NT2/D1 (cell line): ENCODE results near the gene PSMD2.

Experiments used
- DNase-seq: peaks from one replicate; pipeline ENCODE4 v3.0.0-alpha.2; 2011; ENCODE audit warnings: low read depth, low spot score
- H3K27me3 ChIP-seq: 2 replicates; pipeline ENCODE4 v1.6.0; 2011; ENCODE audit warnings: mild to moderate bottlenecking; ENCODE audit not compliant: insufficient read length, insufficient read depth
- H3K36me3 ChIP-seq: 2 replicates; pipeline ENCODE4 v1.6.1; 2011; ENCODE audit warnings: mild to moderate bottlenecking, low read length, mixed read lengths; ENCODE audit not compliant: insufficient read depth, insufficient read length
- H3K4me1 ChIP-seq: 2 replicates; pipeline ENCODE4 v1.5.1; 2011; ENCODE audit not compliant: insufficient read depth, insufficient read length
- H3K4me3 ChIP-seq: 2 replicates; pipeline ENCODE4 v1.5.1; 2011; ENCODE audit warnings: low read depth; ENCODE audit not compliant: insufficient read length
- H3K9ac ChIP-seq: 2 replicates; pipeline ENCODE4 v1.6.0; 2011; ENCODE audit warnings: low read depth; ENCODE audit not compliant: insufficient read length
- H3K9me3 ChIP-seq: 2 replicates; pipeline ENCODE4 v1.5.1; 2011; ENCODE audit warnings: mild to moderate bottlenecking, low read length; ENCODE audit not compliant: insufficient read depth
- SUZ12 ChIP-seq: IDR thresholded peaks from 2 replicates; pipeline ENCODE4 v1.6.1; 2011; ENCODE audit not compliant: insufficient read length, insufficient read depth; ENCODE audit errors: extremely low read depth
- YY1 ChIP-seq: IDR thresholded peaks from 2 replicates; pipeline ENCODE4 v1.6.1; 2011; ENCODE audit not compliant: insufficient read length, insufficient read depth
- ZNF274 ChIP-seq: IDR thresholded peaks from 2 replicates; pipeline ENCODE4 v1.6.1; 2011; ENCODE audit warnings: mild to moderate bottlenecking, low read depth, low read length

The PSMD2 gene

DNA sequence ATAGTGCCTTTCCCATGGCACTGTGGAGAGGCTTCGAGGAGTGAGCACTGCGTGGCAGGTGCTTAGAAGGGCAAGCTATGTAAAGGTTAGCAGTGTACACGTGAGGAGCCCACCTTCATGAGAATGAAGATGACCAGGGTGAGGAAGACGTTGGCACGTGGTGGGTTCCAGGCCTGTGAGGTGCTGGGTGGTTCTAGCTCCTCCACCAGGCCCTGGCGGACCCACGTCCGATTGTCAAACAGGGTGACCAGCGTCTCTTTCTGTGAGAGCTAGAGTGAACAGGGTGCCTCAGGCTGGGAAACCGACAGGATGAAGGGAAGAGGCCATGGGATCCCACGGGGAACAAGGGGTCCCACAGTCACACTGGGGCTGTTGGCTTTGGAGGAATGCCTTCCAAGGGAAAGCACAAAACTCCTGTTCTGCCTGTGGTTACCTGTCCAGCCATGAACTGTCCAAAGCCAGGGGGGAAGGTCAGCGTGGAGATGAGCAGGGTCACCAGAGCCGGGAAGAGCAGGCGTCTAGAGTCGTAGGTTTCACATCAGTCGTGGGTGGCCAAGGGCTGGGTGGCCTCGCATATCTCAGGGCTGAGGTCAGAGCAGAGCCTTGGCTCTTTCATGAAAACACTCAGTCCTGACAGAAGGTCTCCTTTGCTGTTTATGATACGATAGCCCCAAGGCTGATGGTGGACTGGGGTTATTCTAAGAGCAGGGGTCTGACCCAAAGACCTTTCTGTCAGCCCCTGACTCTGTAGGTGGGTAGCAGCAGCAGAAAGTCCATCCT is 56.4 kb downstream of the PSMD2 start:
- Histone ChIP-seq H3K9ac (no peak overlapping the region), H3K27me3 (no peaks in the 10 kb centered on the region), H3K9me3 (no peaks in the 10 kb centered on the region), H3K4me3 (no peak overlapping the region), H3K4me1 (peaks cover 39% of the 10 kb centered on the region), H3K36me3 (peaks cover 76% of the 10 kb centered on the region)
- no peak for DNase-seq
- TF ChIP-seq YY1, result no peak

DNA sequence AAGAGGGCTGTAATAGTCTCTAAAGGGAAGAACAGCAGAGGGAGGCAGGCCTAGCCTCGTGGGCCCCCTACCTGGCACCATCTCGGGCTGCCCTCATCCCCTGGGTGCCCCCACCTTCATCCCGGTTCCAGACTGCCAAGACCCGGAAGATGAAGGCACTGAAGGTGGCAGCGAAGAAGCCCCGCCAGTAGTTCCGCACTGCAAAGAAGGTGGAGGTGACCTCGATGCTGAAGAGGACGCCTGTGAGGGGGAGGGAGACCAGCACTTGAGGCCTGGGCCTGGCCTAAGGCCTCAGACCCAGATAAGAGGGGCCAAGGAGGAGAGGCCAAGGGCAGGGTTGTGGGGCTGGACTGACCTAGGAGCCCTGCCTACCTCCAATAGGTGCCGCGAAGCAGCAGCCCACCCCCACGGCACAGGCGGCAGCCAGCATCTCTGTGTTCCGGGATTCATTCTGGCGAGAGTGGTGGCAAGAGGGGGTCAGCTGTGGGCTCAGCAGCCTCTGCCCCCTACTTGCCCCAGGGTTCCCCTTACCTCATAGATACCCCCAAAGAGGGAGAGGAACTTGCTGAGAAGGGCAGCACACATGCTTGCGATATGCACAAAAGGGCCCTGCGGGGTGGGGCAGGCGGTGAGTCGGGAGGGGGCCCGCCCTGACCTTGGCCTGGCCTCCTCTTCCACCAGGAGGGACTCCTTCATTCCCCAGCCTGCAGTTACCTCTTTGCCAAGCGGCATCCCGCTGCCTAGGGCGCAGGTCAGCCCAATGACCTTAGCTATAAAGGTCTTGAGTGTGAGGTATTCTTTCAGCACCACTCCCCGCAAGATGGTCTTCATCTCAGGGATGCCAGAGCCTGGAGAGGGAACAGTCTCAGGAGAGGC is 58.4 kb downstream of the PSMD2 start:
- H3K36me3 ChIP-seq, result peaks cover 62% of the 10 kb centered on the region
- H3K9me3 ChIP-seq, result no peaks in the 10 kb centered on the region
- H3K4me1 ChIP-seq, result peaks cover 29% of the 10 kb centered on the region
- TF ChIP-seq ZNF274, result no peak
- no peak for TF ChIP-seq YY1
- TF ChIP-seq SUZ12, result no peak
- H3K9ac ChIP-seq, result no peak overlapping the region
- H3K4me3 ChIP-seq, result no peak overlapping the region
- H3K27me3 ChIP-seq, result no peaks in the 10 kb centered on the region
- DNase-seq, result no peak

DNA sequence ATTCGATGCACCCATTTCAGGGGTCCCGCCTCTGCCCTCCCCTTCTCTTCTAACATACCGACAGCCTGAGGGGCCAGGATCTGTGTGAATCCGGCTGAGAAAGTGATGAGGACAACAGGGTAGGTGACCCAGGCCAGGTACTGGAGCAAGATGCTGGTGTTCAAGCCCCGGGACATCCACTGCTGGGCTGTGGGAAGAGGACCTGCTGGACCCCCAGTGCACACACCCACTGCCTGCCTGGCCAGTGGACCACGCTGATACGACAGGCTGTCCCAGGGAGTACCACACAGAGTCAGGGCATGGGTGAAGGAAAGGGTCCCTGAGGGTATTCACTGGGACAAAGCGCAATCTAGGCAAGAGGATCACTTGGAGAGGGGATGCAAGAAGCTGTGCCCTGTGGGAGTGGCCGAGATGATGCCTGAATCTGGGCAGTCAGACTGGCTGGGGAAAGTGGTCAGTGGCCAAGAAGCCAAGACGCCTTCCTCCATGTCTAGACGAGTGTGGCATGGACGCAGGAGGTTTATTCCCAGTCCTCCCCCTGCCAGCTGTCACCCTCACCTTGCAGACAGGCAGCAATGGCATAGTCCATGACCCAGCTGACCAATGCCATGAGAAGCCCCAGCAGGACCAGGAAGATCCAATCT is 59.2 kb downstream of the PSMD2 start:
- Histone ChIP-seq H3K4me1 (peaks cover 29% of the 10 kb centered on the region), H3K9me3 (no peaks in the 10 kb centered on the region), H3K27me3 (no peaks in the 10 kb centered on the region), H3K9ac (no peak overlapping the region), H3K36me3 (peaks cover 55% of the 10 kb centered on the region), H3K4me3 (no peak overlapping the region)
- TF ChIP-seq YY1 (no peak), SUZ12 (no peak), ZNF274 (no peak)
- no peak for DNase-seq
